Endodermal cell (in vitro differentiated cells): Measurements from ENCODE around the gene STK11. TPM values are rescaled to one million over a fixed set of nuclear protein-coding genes. Genes with fewer than 3 reads are reported as not detected.
"Not testable (repeated sequence)": the region's sequence is repeated elsewhere in the genome, so short reads cannot be mapped to it uniquely, and the experiment has no call there.

Source experiments
- DNase-seq: peaks from one replicate; pipeline ENCODE4 v3.0.0-alpha.2; 2017
- H3K27ac ChIP-seq: 2 replicates; pipeline ENCODE4 v1.5.1; 2013; ENCODE audit warnings: mild to moderate bottlenecking, low read depth, low read length, moderate library complexity
- H3K27me3 ChIP-seq: 2 replicates; pipeline ENCODE4 v1.6.1; 2013; ENCODE audit warnings: mild to moderate bottlenecking, low read length, moderate library complexity; ENCODE audit not compliant: insufficient read depth, control insufficient read depth, poor library complexity, severe bottlenecking
- H3K36me3 ChIP-seq: 2 replicates; pipeline ENCODE4 v1.7.0; 2013; ENCODE audit warnings: mild to moderate bottlenecking, low read length, moderate library complexity; ENCODE audit not compliant: control insufficient read depth, insufficient read depth
- H3K4me1 ChIP-seq: one replicate; pipeline ENCODE4 v1.7.0; 2013; ENCODE audit warnings: low read length; ENCODE audit not compliant: control insufficient read depth, insufficient read depth
- H3K4me3 ChIP-seq: 2 replicates; pipeline ENCODE4 v1.5.1; 2013; ENCODE audit warnings: mild to moderate bottlenecking, low read length, moderate library complexity
- H3K9ac ChIP-seq: 2 replicates; pipeline ENCODE4 v1.6.1; 2013; ENCODE audit warnings: mild to moderate bottlenecking, low read length, moderate library complexity; ENCODE audit not compliant: poor library complexity, severe bottlenecking; ENCODE audit errors: extremely low read depth
- H3K9me3 ChIP-seq: 2 replicates; pipeline ENCODE4 v1.6.1; 2013; ENCODE audit warnings: mild to moderate bottlenecking, low read length, moderate library complexity; ENCODE audit not compliant: control insufficient read depth
- H3K27ac Mint-ChIP-seq: 2 replicates; pipeline ENCODE4 v1.8.0; 2020; ENCODE audit warnings: mixed read lengths
- H3K27me3 Mint-ChIP-seq: 2 replicates; pipeline ENCODE4 v1.8.0; 2021; ENCODE audit warnings: mild to moderate bottlenecking, mixed read lengths; ENCODE audit not compliant: insufficient read depth
- H3K36me3 Mint-ChIP-seq: 2 replicates; pipeline ENCODE4 v1.8.0; 2020; ENCODE audit warnings: low read depth, mixed read lengths
- H3K4me1 Mint-ChIP-seq: 2 replicates; pipeline ENCODE4 v1.8.0; 2020; ENCODE audit warnings: mixed read lengths
- H3K4me3 Mint-ChIP-seq: 2 replicates; pipeline ENCODE4 v1.8.0; 2020; ENCODE audit warnings: mild to moderate bottlenecking, moderate library complexity, mixed read lengths
- H3K9me3 Mint-ChIP-seq: 2 replicates; pipeline ENCODE4 v1.8.0; 2020; ENCODE audit warnings: mild to moderate bottlenecking, mixed read lengths
- WGBS, 2 experiments: methylation state at CpG; one replicate each; pipeline versions ENCODE4 v1.1.5 to v1.1.7; 2013; ENCODE audit warnings: missing lambda C conversion rate in 2 of 2, mixed read lengths in 1 of 2; ENCODE audit not compliant: insufficient coverage in 1 of 2, insufficient read length in 1 of 2; 5-methylcytosine and 5-hydroxymethylcytosine counted together
- total RNA-seq, 2 donors: library from RNA; stranded (reverse); fragmentation: NEBNext Ultra II Directional in 1 of 2; extraction: Animal tissue kit (Norgen Biotek cat#: 25700) in 1 of 2; gene quantifications; 2 replicates in 1 of 2; 3 replicates in 1 of 2; pipeline ENCODE4 v1.2.1, GENCODE V29; 2021
- TF ChIP-seq, protein P1 (sequence below): fragments of 200-600 bp; sonication (generic); conservative IDR thresholded peaks from 2 replicates; pipeline ENCODE4 v1.5.0; 2021; ENCODE audit warnings: antibody characterized with exemption, mild to moderate bottlenecking

Gene STK11
- total RNA-seq, 2 donors from 2014 or later = 78.8 to 81.4 TPM

DNA sequence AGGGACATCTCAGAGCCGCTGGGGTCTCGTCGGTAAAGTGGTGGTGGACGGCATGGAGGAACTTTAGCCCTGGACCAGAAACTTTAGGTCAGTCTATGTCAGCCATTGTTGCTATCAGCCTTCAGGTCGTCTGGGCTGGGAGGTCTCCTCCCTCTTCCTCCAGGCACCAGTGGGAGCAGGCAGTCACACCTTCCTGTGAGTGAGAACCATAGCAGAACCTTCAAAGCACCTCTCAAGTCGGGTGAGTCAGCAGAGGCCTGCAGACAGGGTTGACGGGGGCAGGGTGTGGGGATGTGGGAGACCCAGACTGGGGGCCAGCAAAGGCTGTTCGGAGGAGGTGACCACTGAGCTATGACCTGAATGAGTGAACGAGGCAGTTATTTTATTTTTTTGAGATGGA lies 16.2 kb upstream of the STK11 start:
- Histone ChIP-seq H3K9ac (no peak overlapping the region), H3K36me3 (no peaks in the 10 kb centered on the region), H3K27me3 (no peaks in the 10 kb centered on the region), H3K27ac (no peak overlapping the region), H3K9me3 (no peaks in the 10 kb centered on the region), H3K4me3 (no peak overlapping the region), H3K4me1 (no peaks in the 10 kb centered on the region)
- Mint-ChIP-seq H3K4me3 (no peak overlapping the region), H3K36me3 (no peaks in the 10 kb centered on the region), H3K27ac (peak overlapping the region; percentile 83), H3K27me3 (no peaks in the 10 kb centered on the region), H3K4me1 (peaks cover 4% of the 10 kb centered on the region), H3K9me3 (no peaks in the 10 kb centered on the region)
- TF ChIP-seq, protein P1, sequence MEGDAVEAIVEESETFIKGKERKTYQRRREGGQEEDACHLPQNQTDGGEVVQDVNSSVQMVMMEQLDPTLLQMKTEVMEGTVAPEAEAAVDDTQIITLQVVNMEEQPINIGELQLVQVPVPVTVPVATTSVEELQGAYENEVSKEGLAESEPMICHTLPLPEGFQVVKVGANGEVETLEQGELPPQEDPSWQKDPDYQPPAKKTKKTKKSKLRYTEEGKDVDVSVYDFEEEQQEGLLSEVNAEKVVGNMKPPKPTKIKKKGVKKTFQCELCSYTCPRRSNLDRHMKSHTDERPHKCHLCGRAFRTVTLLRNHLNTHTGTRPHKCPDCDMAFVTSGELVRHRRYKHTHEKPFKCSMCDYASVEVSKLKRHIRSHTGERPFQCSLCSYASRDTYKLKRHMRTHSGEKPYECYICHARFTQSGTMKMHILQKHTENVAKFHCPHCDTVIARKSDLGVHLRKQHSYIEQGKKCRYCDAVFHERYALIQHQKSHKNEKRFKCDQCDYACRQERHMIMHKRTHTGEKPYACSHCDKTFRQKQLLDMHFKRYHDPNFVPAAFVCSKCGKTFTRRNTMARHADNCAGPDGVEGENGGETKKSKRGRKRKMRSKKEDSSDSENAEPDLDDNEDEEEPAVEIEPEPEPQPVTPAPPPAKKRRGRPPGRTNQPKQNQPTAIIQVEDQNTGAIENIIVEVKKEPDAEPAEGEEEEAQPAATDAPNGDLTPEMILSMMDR = no peak
- WGBS, 2 experiments = 80 to 85% methylated on average over 6 to 9 of the region's 9 CpGs
- DNase-seq = peak; percentile 79

DNA sequence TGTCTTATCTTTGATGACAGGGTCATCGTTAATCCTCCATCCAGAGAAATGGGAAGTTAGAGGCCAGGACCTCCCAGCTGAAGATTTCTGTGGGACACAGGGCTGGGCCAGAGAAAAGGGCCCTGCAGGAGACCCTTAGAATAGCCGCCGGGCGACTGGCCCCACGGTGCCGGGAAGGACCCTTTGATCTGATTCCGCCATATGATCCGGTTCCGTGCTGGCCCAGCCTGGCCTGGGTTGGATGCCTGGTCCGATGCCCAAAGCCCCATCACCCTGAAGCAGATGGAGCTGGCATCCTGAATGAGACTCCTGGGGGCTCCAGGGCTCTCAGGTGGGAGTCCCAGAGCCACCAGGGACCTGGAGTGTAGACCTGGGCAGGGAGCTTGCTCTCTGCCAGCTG lies 6.0 kb upstream of the STK11 start:
- no peaks in the 10 kb centered on the region for H3K4me1 Mint-ChIP-seq
- no peaks in the 10 kb centered on the region for H3K9me3 ChIP-seq
- H3K27ac Mint-ChIP-seq = no peak overlapping the region
- no peak overlapping the region for H3K4me3 ChIP-seq
- no peaks in the 10 kb centered on the region for H3K27me3 Mint-ChIP-seq
- TF ChIP-seq, protein P1 = no peak
- H3K27ac ChIP-seq = no peak overlapping the region
- H3K36me3 Mint-ChIP-seq = no peaks in the 10 kb centered on the region
- no peak overlapping the region for H3K9ac ChIP-seq
- 89% methylated on average over 8 to 10 of the region's 10 CpGs for WGBS, 2 experiments
- no peaks in the 10 kb centered on the region for H3K27me3 ChIP-seq
- no peaks in the 10 kb centered on the region for H3K9me3 Mint-ChIP-seq
- no peaks in the 10 kb centered on the region for H3K36me3 ChIP-seq
- H3K4me1 ChIP-seq = no peaks in the 10 kb centered on the region
- no peak for DNase-seq
- H3K4me3 Mint-ChIP-seq = no peak overlapping the region

- H3K4me1 ChIP-seq, H3K27ac ChIP-seq, H3K27me3 Mint-ChIP-seq, H3K9me3 Mint-ChIP-seq, H3K4me1 Mint-ChIP-seq, H3K4me3 ChIP-seq, H3K4me3 Mint-ChIP-seq, H3K27me3 ChIP-seq, H3K36me3 ChIP-seq, H3K27ac Mint-ChIP-seq, DNase-seq, H3K9ac ChIP-seq, H3K9me3 ChIP-seq, H3K36me3 Mint-ChIP-seq: not testable (repeated sequence)
- WGBS, 2 experiments = 80 to 93% methylated on average over 2 to 4 of the region's 4 CpGs
Observed at GRCh38 chr19:1200614-1201013, 5.0 kb upstream of the STK11 start.
